Osteocyte (in vitro differentiated cells): ENCODE data around the gene NOVA2. TPM values are rescaled to one million over a fixed set of nuclear protein-coding genes. Genes with fewer than 3 reads are reported as not detected.
A peak's percentile ranks its signal among the peaks of the same experiment; 100 is the strongest.

ENCODE experiments used
- DNase-seq: peaks from one replicate; pipeline ENCODE4 v3.0.0; 2021; ENCODE audit warnings: mixed read lengths; ENCODE audit not compliant: unreplicated experiment; ENCODE audit errors: extremely low spot score
- H3K27ac Mint-ChIP-seq: one replicate; pipeline ENCODE4 v1.8.0; 2021; ENCODE audit warnings: mild to moderate bottlenecking, mixed read lengths; ENCODE audit not compliant: unreplicated experiment
- H3K27me3 Mint-ChIP-seq: one replicate; pipeline ENCODE4 v1.8.0; 2021; ENCODE audit warnings: mixed read lengths; ENCODE audit not compliant: unreplicated experiment
- H3K36me3 Mint-ChIP-seq: one replicate; pipeline ENCODE4 v1.8.0; 2021; ENCODE audit warnings: mixed read lengths; ENCODE audit not compliant: unreplicated experiment
- H3K4me1 Mint-ChIP-seq: one replicate; pipeline ENCODE4 v1.8.0; 2021; ENCODE audit warnings: mixed read lengths; ENCODE audit not compliant: unreplicated experiment
- H3K4me3 Mint-ChIP-seq: one replicate; pipeline ENCODE4 v1.8.0; 2021; ENCODE audit warnings: mild to moderate bottlenecking, moderate library complexity, mixed read lengths; ENCODE audit not compliant: unreplicated experiment
- H3K9me3 Mint-ChIP-seq: one replicate; pipeline ENCODE4 v1.8.0; 2021; ENCODE audit warnings: mixed read lengths; ENCODE audit not compliant: unreplicated experiment
- CTCF ChIP-seq: fragments of 200-600 bp; sonication (generic); IDR thresholded peaks from 2 replicates; pipeline ENCODE4 v1.5.0; 2021; ENCODE audit warnings: antibody characterized with exemption, mild to moderate bottlenecking, moderate library complexity
- long read RNA-seq: library from polyadenylated mRNA; unstranded; transcript quantifications from one replicate; pipeline ENCODE4 v2.0.0, GENCODE V29; 2021
- total RNA-seq: library from RNA; stranded (reverse); gene quantifications from 2 replicates; pipeline ENCODE4 v1.2.1, GENCODE V29; 2021

The NOVA2 gene
- total RNA-seq = not detected in 2 replicates
- long read RNA-seq = 0 reads

DNA sequence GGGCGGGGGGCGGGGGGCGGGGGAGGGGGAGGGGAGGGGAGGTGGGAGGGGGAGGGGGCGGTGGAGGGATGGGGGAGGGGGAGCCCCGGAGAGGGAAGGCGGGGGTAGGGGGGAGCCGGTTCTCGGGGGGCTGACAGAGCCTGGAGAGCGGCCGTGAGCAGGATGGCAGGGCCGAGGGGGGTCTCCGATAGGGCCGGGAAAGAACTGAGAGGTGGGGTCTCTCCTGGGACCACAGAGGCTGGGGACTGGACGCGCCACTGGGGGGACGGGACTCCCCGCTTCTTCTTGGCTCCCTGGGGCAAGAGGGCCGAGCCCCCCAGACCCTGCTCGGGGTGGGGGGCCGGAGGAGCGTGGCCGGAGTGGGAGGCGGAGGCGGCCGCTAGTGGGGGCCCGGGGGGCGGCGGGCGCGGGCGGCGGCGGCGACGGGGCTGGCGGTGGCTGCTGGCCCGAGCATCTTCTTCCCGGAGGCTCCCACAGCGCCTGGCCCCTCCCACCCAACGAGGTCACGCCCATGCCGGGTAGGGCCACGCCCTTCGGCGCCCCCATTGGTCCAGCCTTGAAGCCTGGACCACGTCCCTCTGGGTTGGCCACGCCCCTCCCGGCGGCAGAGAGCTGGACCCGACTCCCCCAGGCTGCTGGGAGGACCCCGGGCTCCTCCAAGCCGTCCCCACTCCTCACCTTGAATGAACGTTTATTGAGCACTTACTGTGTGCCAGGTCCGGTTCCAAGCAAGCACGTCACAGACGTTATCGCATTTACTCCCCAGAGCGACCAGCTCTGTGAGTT lies at the start of gene NOVA2:
TSS of gene NOVA2 (minus strand) at position 313 of the 786 bp plus-strand sequence. CDS start 514 bp downstream, outside the sequence.
- DNase-seq = no peak
- H3K4me1 Mint-ChIP-seq = peaks cover 4% of the 10 kb centered on the region
- H3K27me3 Mint-ChIP-seq = peaks cover 72% of the 10 kb centered on the region
- peak within 1 kb of the TSS; percentile 35 for H3K4me3 Mint-ChIP-seq
- H3K36me3 Mint-ChIP-seq = no peaks in the 10 kb centered on the region
- TF ChIP-seq CTCF = no peak
- H3K27ac Mint-ChIP-seq = no peak within 1 kb of the TSS
- no peaks in the 10 kb centered on the region for H3K9me3 Mint-ChIP-seq

GRCh38 chr19:46023311-46023779 lies 49.7 kb upstream of the NOVA2 start:
- DNase-seq = no peak
- Mint-ChIP-seq H3K9me3 (no peaks in the 10 kb centered on the region), H3K4me3 (no peak overlapping the region), H3K36me3 (no peaks in the 10 kb centered on the region), H3K27ac (no peak overlapping the region), H3K4me1 (no peaks in the 10 kb centered on the region), H3K27me3 (no peaks in the 10 kb centered on the region)
- no peak for TF ChIP-seq CTCF

GRCh38 chr19:46022431-46023310 lies 49.0 kb upstream of the NOVA2 start, which contains the start of gene PGLYRP1:
TSS of gene PGLYRP1 (minus strand) at chr19:46023053. CDS start at chr19:46023021, 32 bp downstream.
- no peak within 1 kb of the TSS for H3K27ac Mint-ChIP-seq
- no peaks in the 10 kb centered on the region for H3K36me3 Mint-ChIP-seq
- no peaks in the 10 kb centered on the region for H3K4me1 Mint-ChIP-seq

GRCh38 chr19:46022061-46022430 lies 48.4 kb upstream of the NOVA2 start:
- no peak for TF ChIP-seq CTCF

More at GRCh38 chr19:46022431-46023310, 49.0 kb upstream of the NOVA2 start, which contains the start of gene PGLYRP1:
- no peak for DNase-seq
- Mint-ChIP-seq H3K27me3 (no peaks in the 10 kb centered on the region), H3K9me3 (no peaks in the 10 kb centered on the region), H3K4me3 (no peak within 1 kb of the TSS)
- TF ChIP-seq CTCF = no peak

More at GRCh38 chr19:46022061-46022430, 48.4 kb upstream of the NOVA2 start:
- H3K4me3 Mint-ChIP-seq = no peak overlapping the region
- no peaks in the 10 kb centered on the region for H3K27me3 Mint-ChIP-seq
- H3K27ac Mint-ChIP-seq = no peak overlapping the region
- H3K4me1 Mint-ChIP-seq = peaks cover under 1% of the 10 kb centered on the region
- H3K36me3 Mint-ChIP-seq = peaks cover under 1% of the 10 kb centered on the region
- no peak for DNase-seq
- no peaks in the 10 kb centered on the region for H3K9me3 Mint-ChIP-seq
